ENCODE measurements around the gene C1orf174. TPM values are rescaled to one million over a fixed set of nuclear protein-coding genes. Genes with fewer than 3 reads are reported as not detected.
A peak's percentile ranks its signal among the peaks of the same experiment; 100 is the strongest.

Gene C1orf174
- total and polyA plus RNA-seq, 11 donors: 7.9 to 16.4 (median 11.3) TPM

DNA sequence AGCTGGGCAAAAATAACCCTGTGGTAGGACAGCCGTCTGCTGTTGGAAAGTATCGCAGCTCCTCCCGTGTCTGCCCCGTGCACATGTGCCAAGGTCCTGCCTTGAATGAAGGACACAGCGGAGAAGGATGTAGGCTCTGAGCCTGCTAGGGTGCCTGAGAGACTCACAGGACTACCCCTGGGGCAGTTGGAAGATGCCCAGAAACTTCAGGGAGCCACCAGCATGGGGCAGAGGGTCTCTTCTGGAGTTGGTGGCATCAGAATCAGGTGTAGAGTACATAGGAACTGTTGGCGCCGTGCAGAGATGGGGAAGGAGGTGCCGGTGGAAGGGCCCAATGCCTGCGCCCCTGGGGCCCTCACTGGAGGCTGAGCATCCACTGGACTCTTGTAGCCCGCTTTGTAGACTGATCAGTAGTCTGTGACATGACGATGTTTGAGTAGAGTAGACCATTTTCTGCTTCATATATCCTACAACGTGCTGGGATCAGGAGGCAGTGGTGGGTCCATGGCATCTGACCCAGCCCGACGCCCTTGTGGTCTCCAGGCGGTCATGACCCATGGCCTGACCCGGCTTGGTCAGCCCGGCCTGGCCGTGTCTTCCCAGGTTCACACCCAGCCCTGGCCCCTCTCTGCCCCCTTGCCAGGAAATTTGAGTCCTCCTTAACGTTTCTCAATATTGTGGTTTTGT is 5.3 kb upstream of the C1orf174 start:
- Histone ChIP-seq H3K27me3 (peaks cover 0 to 10% (median under 1%) of the 10 kb centered on the region in 9 donors), H3K4me3 (no peak overlapping the region), H3K36me3 (no peaks in the 10 kb centered on the region), H3K4me1 (peaks cover 0 to 5% (median 0%) of the 10 kb centered on the region in 12 donors), H3K9me3 (no peaks in the 10 kb centered on the region), H3K27ac (no peak overlapping the region)
- TF ChIP-seq, protein P1, sequence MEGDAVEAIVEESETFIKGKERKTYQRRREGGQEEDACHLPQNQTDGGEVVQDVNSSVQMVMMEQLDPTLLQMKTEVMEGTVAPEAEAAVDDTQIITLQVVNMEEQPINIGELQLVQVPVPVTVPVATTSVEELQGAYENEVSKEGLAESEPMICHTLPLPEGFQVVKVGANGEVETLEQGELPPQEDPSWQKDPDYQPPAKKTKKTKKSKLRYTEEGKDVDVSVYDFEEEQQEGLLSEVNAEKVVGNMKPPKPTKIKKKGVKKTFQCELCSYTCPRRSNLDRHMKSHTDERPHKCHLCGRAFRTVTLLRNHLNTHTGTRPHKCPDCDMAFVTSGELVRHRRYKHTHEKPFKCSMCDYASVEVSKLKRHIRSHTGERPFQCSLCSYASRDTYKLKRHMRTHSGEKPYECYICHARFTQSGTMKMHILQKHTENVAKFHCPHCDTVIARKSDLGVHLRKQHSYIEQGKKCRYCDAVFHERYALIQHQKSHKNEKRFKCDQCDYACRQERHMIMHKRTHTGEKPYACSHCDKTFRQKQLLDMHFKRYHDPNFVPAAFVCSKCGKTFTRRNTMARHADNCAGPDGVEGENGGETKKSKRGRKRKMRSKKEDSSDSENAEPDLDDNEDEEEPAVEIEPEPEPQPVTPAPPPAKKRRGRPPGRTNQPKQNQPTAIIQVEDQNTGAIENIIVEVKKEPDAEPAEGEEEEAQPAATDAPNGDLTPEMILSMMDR (IDR thresholded peaks at IDR 0.05): no peak
- intact Hi-C loops (cut with DNase I): loop anchor here in 2 of 10 donors (10.0 kb wide), 2 partner anchors 1711 to 1839 kb away; partner anchors contain the start of gene FAAP20 (in 1 of the 2)
- ATAC-seq: no peak
- DNase-seq: no peak
- 89 to 93% (median 91%) methylated on average over 17 to 19 of the region's 19 CpGs for WGBS, 4 donors

GRCh38 chr1:3904843-3905185 is 4.7 kb upstream of the C1orf174 start:
- H3K4me3 ChIP-seq: no peak overlapping the region
- intact Hi-C loops (cut with DNase I): loop anchor here in 2 of 10 donors (10.0 kb wide), 2 partner anchors 1710 to 1840 kb away; partner anchors contain the start of gene FAAP20 (in 1 of the 2)
- WGBS, 4 donors: 85 to 87% (median 86%) methylated on average over 4 of the region's 4 CpGs
- TF ChIP-seq, protein P1 (IDR thresholded peaks at IDR 0.05): no peak
- TF ChIP-seq POLR2A (IDR thresholded peaks at IDR 0.05): no peak
- ATAC-seq: no peak
- DNase-seq: no peak
- H3K9me3 ChIP-seq: no peaks in the 10 kb centered on the region
- H3K36me3 ChIP-seq: no peaks in the 10 kb centered on the region
- peaks cover 0 to 7% (median 0%) of the 10 kb centered on the region in 9 donors for H3K27me3 ChIP-seq
- no peak overlapping the region for H3K27ac ChIP-seq
- peaks cover 0 to 6% (median 0%) of the 10 kb centered on the region in 12 donors for H3K4me1 ChIP-seq

DNA sequence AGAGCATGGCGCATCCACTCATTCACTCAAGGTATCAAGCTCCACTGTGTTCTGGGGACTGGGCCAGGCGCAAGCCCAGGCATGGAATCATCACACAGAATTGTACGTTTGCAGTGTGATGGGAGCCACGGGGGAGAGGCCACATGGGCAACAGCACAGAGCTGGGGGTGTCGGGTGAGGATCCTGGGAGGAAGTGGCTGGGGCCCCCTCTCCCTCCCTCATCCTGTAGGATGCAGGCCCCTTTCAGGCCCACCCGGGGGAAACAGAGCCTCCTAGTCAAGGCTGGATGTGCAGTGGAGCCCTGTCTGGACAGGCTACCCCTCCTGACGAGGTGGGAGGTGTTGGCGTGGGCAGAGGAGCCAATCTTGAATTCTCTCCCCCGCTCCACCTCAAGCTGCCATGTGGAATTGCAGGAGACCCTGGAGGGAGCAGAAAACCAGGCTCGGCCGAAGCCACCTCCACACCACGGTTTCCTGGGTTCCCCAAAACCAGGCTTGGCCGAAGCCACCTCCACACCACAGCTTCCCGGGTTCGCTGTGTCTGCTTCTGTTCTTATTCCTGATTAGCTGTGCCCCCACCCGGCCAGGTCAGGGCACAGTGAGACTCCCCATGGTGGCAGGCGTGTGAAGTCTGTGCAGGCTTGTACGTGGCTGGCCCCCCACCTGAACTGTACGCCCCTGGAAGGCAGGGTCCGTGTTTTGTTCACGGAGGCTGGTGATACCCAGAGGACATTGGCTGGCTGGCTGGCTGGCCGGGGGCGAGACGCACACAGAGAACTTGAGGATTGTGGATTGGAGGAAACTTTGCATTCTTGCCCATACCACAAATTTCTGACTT is 4.2 kb upstream of the C1orf174 start:
- 76 to 84% (median 81%) methylated on average over 22 to 24 of the region's 24 CpGs for WGBS, 4 donors
- Histone ChIP-seq H3K27ac (no peak overlapping the region), H3K4me1 (peaks cover 0 to 12% (median 4%) of the 10 kb centered on the region in 12 donors), H3K36me3 (no peaks in the 10 kb centered on the region), H3K9me3 (peaks cover 0 to 1% (median 0%) of the 10 kb centered on the region in 12 donors), H3K27me3 (peaks cover 0 to 5% (median 0%) of the 10 kb centered on the region in 9 donors), H3K4me3 (no peak overlapping the region)
- TF ChIP-seq POLR2A (IDR thresholded peaks at IDR 0.05): no peak
- TF ChIP-seq, protein P1 (IDR thresholded peaks at IDR 0.05): no peak
- intact Hi-C loops (cut with DNase I): loop anchor here in 2 of 10 donors (10.0 kb wide), 2 partner anchors 1709 to 1841 kb away; partner anchors contain the start of gene FAAP20 (in 1 of the 2)
- DNase-seq (peak in 1 of 5 donors; percentile 37), ATAC-seq (no peak)

Measured in heart left ventricle (tissue), 16 donors.